GM18867 (cell line): ENCODE measurements around the gene MUC6.

Experiments
- ATAC-seq: cut with Tn5 transposase; IDR thresholded peaks from one replicate; pipeline ENCODE4 v1.9.1; 2021; ENCODE audit warnings: mild to moderate bottlenecking, moderate library complexity; ENCODE audit not compliant: unreplicated experiment

MUC6 gene, protein sequence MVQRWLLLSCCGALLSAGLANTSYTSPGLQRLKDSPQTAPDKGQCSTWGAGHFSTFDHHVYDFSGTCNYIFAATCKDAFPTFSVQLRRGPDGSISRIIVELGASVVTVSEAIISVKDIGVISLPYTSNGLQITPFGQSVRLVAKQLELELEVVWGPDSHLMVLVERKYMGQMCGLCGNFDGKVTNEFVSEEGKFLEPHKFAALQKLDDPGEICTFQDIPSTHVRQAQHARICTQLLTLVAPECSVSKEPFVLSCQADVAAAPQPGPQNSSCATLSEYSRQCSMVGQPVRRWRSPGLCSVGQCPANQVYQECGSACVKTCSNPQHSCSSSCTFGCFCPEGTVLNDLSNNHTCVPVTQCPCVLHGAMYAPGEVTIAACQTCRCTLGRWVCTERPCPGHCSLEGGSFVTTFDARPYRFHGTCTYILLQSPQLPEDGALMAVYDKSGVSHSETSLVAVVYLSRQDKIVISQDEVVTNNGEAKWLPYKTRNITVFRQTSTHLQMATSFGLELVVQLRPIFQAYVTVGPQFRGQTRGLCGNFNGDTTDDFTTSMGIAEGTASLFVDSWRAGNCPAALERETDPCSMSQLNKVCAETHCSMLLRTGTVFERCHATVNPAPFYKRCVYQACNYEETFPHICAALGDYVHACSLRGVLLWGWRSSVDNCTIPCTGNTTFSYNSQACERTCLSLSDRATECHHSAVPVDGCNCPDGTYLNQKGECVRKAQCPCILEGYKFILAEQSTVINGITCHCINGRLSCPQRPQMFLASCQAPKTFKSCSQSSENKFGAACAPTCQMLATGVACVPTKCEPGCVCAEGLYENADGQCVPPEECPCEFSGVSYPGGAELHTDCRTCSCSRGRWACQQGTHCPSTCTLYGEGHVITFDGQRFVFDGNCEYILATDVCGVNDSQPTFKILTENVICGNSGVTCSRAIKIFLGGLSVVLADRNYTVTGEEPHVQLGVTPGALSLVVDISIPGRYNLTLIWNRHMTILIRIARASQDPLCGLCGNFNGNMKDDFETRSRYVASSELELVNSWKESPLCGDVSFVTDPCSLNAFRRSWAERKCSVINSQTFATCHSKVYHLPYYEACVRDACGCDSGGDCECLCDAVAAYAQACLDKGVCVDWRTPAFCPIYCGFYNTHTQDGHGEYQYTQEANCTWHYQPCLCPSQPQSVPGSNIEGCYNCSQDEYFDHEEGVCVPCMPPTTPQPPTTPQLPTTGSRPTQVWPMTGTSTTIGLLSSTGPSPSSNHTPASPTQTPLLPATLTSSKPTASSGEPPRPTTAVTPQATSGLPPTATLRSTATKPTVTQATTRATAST (N-terminal part only)

DNA sequence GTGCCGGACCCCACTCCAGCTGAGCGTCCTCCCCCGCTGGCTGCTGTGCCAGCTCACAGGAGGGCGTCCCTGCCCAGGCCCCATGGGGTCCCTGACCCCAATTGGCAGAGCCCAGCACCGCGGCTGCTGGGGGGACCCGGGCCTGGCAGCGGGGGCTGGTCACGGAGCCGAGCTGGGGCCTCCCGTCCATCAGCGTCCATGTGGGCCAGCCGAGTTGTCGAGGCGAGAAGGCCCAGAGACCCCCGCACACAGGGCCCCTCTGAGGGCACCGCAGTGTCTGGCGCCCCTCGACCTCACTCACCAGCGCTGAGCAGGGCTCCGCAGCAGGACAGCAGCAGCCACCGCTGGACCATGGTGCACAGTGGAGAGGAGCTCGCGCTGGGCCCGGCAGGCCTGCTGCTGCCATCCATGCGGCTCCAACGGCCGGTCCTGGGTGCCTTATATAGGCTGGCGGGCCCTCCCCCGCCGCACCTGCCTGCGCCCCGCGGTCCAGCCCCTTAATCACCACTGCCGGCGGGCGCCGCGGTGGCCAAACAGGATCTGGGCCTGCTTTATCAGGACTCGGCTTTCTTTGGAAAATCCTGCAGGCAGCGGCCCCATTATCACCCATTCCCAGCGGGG is at the start of gene MUC6:
Gene MUC6 (minus strand): TSS at position 416 of the 621 bp plus-strand sequence. CDS start 63 bp downstream, at position 353.
- ATAC-seq: no peak

DNA sequence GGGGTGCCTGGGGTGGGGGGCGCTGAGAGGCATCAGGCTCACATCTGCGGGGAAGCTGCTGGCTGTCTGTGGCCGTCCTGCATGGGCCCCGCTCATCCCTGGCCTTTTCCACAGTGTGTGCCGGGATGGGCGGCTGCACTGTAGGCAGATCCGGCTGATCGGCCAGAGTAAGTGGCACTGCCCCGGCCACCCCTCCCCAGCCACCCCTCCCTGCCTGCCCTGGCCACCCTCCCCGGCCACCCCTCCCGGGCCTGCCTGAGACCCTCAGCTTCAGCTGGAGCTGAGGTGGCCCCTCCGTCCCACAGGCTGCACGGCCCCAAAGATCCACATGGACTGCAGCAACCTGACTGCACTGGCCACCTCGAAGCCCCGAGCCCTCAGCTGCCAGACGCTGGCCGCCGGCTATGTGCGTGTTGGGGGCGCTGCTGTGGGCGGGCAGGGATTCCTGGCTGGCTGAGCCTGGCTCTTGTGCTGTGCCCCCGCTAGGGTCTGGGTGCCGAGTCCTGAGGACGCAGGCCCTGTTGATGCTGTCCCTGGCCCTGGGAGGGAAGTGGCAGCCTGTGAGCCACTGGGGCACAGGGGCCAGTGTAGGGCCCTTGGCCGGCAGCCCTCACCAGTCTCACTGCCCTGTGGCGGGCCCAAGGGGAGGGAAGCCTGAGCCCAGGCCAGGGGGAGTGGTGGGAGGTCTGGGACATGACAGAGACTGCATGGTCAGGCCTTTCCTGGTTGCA is 49.1 kb upstream of the MUC6 start:
- no peak for ATAC-seq

DNA sequence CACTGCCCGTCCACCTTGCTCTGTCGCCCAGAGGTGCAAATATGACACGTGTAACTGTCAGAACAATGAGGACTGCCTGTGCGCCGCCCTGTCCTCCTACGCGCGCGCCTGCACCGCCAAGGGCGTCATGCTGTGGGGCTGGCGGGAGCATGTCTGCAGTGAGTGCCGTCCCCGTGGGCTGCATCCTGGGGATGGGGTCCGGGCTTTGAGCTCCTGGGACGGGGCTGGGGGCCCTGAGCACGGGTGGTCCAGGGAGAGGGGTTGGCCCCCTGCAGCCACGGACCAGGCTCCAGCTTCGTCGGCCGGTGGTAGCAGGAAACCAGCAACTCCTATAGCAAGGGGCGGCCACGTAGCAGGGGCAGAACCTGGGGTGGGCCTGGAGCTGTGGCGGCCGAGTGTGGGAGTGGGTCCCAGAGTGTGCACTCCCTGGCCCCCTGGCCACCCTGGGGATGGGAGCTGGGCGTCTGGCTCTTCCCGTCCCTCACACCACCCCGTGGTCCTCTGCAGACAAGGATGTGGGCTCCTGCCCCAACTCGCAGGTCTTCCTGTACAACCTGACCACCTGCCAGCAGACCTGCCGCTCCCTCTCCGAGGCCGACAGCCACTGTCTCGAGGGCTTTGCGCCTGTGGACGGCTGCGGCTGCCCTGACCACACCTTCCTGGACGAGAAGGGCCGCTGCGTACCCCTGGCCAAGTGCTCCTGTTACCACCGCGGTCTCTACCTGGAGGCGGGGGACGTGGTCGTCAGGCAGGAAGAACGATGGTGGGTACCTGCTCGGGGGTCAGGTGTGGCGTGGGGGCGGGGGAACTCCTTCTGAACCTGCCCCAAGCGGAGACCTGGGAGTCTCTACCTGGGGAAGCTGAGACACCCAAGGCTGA is 48.3 kb upstream of the MUC6 start:
- no peak for ATAC-seq

DNA sequence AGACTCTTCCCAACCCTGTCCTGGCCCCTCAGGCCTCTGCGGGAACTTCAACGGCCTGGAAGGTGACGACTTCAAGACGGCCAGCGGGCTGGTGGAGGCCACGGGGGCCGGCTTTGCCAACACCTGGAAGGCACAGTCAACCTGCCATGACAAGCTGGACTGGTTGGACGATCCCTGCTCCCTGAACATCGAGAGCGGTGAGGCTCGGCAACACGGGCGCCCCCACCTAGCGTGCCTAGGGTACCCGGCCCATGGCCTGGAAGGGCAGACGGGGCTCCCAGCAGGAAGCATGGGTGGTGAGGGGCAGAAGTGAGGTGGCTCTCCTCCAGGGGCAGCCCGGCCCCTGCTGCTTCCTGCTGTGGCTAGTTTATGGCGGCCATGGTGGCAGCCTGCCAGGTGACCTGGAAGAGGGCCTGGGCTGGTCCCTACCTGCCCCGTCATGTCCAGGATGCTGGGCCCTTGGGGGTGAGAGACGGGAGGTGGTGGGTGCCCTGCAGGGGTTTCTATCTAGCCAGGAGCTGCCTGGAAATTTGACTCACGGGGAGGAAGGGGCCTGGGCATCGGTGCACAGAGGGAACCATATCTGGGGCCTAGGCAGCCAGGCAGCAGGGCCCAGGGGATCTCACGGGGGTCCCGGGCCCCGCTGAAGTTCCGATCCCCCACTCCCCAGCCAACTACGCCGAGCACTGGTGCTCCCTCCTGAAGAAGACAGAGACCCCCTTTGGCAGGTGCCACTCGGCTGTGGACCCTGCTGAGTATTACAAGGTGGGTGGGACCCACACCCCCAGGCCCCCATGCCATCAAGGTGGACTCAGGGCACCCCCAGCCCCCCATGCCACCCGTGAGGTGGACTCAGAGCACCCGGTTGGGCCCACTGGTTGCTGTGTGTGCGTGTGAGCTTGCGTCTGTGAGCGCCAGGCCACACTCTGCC is 47.4 kb upstream of the MUC6 start:
- ATAC-seq: no peak

DNA sequence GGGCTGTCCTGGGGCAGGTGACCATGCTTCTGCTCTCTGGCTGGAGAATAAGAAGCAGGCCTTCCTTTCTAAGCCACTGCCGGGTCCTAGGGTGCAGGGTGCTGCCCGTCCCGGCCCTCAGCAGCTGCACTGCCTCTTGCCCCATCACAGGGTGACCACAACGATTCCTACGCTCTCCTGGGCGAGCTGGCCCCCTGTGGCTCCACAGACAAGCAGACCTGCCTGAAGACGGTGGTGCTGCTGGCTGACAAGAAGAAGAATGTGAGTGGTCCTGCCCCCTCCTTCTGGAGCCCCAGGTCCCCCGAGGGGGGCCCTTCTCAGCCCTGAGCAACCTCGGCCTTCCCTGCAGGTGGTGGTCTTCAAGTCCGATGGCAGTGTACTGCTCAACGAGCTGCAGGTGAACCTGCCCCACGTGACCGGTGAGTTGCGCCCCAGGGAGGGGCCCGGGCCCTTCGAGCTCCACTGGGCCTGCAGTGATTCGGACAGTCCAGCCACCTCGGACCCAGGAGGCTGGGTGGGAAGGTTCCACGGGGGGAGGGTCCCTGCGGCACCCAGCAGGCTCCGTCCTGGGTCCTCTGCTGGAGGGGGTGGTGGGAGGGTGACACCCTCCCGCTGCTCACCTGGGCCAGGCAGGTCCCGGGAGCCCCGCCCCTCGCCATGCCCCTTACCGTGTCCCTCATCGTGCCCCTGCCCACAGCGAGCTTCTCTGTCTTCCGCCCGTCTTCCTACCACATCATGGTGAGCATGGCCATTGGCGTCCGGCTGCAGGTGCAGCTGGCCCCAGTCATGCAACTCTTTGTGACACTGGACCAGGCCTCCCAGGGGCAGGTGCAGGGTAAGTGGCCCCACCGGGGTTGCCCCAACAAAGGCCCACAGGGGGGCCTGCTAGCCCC is 46.5 kb upstream of the MUC6 start:
- no peak for ATAC-seq

DNA sequence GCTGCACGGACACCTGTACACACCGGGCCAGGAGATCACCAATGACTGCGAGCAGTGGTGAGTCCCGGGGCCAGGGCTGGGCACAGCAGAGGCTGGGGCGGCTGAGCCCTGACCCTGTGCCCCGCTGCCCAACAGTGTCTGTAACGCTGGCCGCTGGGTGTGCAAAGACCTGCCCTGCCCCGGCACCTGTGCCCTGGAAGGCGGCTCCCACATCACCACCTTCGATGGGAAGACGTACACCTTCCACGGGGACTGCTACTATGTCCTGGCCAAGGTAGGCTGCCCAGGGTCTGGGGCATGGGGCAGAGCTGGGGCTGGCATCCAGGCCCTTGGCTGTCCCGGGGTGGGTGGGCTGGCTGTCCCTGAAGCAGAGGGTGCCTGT is 45.8 kb upstream of the MUC6 start:
- ATAC-seq: no peak

DNA sequence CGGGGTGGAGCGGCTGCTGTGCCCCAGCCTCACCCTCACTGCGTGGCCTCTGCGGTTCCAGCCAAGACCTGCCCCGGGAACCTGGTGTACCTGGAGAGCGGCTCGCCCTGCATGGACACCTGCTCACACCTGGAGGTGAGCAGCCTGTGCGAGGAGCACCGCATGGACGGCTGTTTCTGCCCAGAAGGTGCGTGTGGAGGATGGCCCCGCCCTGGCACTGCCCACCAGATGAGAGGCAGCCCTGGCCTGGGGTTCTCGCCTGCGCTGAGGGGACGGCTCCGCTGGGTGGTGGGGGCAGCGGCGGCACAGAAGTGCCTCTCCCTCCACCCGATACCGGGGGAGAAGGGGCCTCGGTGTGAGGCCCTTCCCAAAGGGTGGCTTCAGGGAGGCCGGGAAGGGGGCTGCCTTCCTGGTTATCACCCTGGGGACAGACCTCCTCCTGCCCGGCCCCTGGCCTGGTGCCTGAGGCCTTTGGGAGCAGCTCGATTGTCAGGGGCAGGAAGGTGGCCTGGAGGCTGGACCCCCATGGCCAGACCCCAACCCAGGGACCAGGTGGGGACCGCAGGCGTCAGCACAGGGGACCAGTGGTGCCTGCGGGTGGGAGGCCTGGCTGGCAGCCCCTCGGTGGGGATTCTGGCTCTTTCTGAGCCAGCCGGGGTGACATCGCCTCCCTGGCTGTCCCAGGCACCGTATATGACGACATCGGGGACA is 45.2 kb upstream of the MUC6 start:
- ATAC-seq: no peak

DNA sequence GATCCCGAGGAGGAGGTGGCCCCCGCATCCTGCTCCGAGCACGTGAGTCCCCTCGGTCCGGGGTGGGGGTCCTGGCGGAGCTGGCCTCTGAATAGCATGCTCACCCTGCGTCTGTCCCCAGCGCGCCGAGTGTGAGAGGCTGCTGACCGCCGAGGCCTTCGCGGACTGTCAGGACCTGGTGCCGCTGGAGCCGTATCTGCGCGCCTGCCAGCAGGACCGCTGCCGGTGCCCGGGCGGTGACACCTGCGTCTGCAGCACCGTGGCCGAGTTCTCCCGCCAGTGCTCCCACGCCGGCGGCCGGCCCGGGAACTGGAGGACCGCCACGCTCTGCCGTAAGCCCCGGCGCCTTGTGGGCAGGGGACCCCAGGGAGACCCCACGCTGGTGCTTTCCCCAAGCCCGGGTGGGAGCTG is 41.7 kb upstream of the MUC6 start:
- no peak for ATAC-seq

DNA sequence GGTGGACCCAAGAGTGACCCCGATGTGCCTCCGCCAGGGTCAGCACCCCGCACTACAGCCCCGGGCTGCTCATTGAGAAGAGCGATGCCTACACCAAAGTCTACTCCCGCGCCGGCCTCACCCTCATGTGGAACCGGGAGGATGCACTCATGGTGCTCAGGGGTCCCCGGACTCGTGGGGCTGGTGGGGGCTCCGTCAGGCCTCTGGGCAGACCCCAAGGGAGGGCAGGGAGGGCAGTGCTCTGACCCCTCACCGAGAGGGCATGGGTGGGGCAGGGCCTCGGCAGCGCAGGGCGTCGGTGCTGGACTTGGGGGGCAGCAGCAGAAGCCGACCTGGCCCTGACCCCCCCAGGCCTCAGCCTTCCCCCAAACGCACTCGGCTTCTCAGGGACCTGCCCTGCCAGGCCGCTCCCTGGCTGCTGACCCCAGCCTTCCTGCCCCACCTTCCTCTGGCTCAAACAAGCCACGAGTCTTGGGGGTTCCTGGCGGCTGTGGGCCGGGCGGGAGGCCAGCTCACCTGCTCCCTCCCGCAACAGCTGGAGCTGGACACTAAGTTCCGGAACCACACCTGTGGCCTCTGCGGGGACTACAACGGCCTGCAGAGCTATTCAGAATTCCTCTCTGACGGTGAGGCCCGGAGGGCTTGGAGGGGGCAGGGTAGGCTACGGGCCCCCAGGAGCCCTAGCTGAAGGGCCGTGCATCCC is 41.0 kb upstream of the MUC6 start:
- no peak for ATAC-seq

DNA sequence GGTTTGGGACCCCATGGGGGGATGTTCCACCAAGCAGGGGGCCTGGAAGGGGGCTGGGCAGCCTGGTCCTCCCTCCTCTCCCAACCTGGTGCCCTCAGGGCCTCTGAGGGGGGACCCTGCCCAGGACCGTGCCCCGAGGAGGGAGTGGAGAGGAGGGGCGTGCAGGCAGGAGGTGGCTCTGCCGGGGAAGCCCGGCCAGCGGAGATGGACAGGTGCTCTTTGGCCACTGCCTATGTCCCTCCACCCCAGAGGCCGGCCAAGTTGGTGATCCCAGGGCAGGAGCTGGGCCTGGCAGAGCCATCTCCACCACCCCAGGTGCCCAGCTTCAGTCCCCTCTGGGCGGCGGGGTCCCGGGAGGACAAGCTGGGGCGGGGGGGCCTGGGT is 40.5 kb upstream of the MUC6 start:
- ATAC-seq: no peak

DNA sequence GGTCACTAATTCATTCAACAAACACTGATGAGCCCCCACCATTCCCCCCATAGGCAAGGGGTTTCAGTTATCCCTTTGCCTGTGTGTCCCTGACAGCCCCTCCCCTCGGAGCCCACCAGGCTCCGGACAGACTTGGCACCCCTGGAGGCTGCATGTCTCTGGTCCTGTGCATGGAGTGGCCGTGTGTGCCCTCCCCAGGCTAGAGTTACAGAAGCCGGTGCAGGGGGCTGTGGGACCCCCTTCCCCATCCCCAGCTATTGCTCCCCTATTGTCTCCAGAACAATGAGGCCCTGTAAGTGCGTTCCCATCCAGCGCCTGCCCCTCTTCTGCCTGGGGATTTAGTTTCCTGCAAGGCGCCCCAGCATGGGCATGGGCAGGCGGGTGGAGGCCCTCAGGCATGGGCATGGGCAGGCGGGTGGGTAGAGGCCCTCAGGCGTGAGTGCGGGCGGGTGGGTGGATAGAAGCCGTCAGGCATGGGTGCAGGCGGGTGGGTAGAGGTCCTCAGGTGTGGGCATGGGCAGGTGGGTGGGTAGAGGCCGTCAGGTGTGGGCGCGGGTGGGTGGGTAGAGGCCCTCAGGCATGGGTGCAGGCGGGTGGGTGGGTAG is 39.6 kb upstream of the MUC6 start:
- ATAC-seq: no peak

DNA sequence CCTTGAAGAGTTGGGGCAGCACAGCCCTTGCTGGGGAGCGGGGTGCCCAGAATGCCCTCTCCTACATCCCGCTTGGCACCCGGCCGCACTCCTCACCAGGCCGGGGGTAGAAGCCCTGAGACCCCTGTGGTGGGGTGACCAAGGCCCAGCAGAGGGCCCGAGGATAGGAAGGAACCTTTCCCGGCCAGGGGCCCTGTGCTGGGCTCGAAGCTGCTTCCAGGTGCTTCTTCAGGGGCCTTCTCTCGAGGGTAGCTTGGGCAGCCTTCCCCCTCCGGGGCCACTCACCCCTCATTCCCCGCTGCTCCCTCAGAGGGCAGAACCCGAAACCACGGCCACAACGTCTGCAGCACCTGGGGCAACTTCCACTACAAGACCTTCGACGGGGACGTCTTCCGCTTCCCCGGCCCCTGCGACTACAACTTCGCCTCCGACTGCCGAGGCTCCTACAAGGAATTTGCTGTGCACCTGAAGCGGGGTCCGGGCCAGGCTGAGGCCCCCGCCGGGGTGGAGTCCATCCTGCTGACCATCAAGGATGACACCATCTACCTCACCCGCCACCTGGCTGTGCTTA is 38.9 kb upstream of the MUC6 start:
- no peak for ATAC-seq

DNA sequence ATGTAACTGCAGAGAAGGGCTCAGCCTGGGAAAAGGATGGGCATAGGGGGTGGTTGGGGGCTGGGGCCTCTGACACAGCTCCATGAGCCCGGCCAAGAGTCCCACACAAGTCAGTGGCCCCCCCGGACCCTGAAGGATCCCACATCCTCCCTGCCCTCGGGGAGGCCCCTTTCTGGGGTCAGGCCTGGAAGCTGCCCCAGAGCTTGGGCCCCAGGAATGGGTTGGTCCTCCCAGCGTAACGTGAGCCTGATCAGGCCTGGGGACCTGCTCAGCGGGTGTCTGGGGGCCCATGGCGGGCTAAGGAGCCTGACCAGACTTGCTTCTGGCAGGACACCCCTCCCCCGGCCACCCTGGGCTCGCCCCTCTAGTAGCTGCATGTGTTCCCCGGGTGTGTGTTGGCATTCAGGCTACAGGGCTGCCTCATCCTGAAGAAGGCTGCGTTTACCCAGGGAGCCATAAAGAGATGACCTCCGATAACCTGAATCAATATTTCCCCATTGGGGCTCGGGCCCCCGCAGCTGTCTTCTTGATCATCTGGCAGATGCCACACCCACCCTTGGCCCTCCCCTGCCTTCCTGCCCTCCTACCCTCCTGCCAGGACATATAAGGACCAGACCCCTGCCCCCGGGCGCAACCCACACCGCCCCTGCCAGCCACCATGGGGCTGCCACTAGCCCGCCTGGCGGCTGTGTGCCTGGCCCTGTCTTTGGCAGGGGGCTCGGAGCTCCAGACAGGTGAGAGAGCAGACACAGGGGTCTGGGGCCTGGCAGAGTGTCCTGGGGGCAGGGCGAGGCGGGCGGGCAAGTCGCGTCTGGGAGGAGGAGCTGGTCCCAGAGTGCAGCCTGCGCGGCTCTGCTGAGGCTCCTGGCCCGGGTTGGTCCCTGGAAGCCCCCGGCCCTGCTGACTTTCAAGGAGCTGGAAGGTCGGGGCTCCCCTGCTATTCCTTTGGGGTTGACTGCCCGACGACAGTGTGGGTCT is 38.0 kb upstream of the MUC6 start, which contains the start of gene MUC2:
Gene MUC2 (plus strand): TSS at position 631 of the 978 bp plus-strand sequence.
- no peak for ATAC-seq

DNA sequence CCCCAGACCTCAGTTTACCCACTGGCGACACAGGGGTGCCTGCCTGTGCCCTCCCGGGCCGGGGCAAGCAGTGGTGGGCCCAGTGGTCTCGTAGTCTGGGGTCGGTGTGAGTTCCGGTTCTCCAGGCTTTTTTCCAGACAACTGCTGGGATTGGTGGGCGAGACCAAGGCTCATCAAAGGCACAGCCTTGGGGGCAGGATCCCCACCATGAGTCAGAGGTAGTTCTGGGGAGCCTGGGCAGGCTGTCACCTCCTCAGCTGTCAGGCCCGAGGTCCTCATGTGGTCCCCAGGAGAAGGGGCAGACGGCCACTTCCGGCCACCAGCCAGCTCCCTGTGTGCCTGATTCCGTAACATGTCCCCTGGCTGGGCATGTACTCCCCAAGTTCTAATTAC is 37.3 kb upstream of the MUC6 start:
- no peak for ATAC-seq
